Tibial nerve (tissue), 4 donors: Measurements from ENCODE around the gene DCDC2C. TPM values are rescaled to one million over a fixed set of nuclear protein-coding genes. Genes with fewer than 3 reads are reported as not detected.

Experiments
- DNase-seq, 2 donors: peaks; one replicate each; pipeline ENCODE4 v3.0.0-alpha.2; 2019; ENCODE audit warnings: low spot score in 2 of 2
- H3K27ac ChIP-seq, 4 donors: fragments of 200-600 bp; sonication (generic) in 3 of 4; one replicate each; pipeline ENCODE4 v1.5.1; 2017 to 2019; ENCODE audit warnings: mild to moderate bottlenecking in 1 of 4
- H3K27me3 ChIP-seq, 2 donors: fragments of 200-600 bp; sonication (generic) in 1 of 2; one replicate each; pipeline versions ENCODE4 v1.5.1 to v1.6.0; 2017 to 2019
- H3K36me3 ChIP-seq, 3 donors: fragments of 200-600 bp; sonication (generic); one replicate each; pipeline ENCODE4 v1.5.1; 2018 to 2019
- H3K4me1 ChIP-seq, 4 donors: fragments of 200-600 bp; sonication (generic) in 3 of 4; one replicate each; pipeline ENCODE4 v1.5.1; 2017 to 2019
- H3K4me3 ChIP-seq, 4 donors: fragments of 200-600 bp; sonication (generic) in 3 of 4; one replicate each; pipeline ENCODE4 v1.5.1; 2017 to 2019; ENCODE audit warnings: mild to moderate bottlenecking in 1 of 4, moderate library complexity in 1 of 4
- H3K9me3 ChIP-seq, 4 donors: fragments of 200-600 bp; sonication (generic) in 3 of 4; one replicate each; pipeline ENCODE4 v1.5.1; 2017 to 2019
- CTCF ChIP-seq, 5 experiments: fragments of 200-600 bp in 3 of 5; fragments of 450-650 bp in 2 of 5; sonication (generic) in 3 of 5; IDR thresholded peaks; one replicate each; pipeline ENCODE4 v1.5.1; 2016 to 2019; ENCODE audit warnings: antibody characterized with exemption in 5 of 5, mild to moderate bottlenecking in 3 of 5, moderate library complexity in 2 of 5
- EP300 ChIP-seq, 2 donors: sonication (generic); formaldehyde crosslinking; IDR thresholded peaks; one replicate each; pipeline ENCODE4 v1.6.1; 2017; ENCODE audit warnings: antibody characterized with exemption in 2 of 2, mild to moderate bottlenecking in 1 of 2
- POLR2A ChIP-seq, 2 donors: fragments of 450-650 bp; IDR thresholded peaks; one replicate each; pipeline ENCODE4 v1.6.1; 2017; ENCODE audit warnings: antibody characterized with exemption in 2 of 2, mild to moderate bottlenecking in 2 of 2, moderate library complexity in 2 of 2
- WGBS, 2 donors: methylation state at CpG; one replicate each; pipeline ENCODE4 v1.1.5; 2018; 5-methylcytosine and 5-hydroxymethylcytosine counted together
- total RNA-seq, 4 donors: library from RNA; depleted of rRNA; stranded (reverse); fragments of >200 nt; gene quantifications; one replicate each; pipeline ENCODE4 v1.1.0, GENCODE V29; 2016

Gene DCDC2C
- total RNA-seq, 4 donors from 2014 or later: 2.9 to 22.3 (median 5.6) TPM

- TF ChIP-seq CTCF (IDR thresholded peaks at IDR 0.05) (no peak), POLR2A (IDR thresholded peaks at IDR 0.05) (no peak), EP300 (IDR thresholded peaks at IDR 0.05) (no peak)
- no peaks in the 10 kb centered on the region for H3K9me3 ChIP-seq
- H3K4me1 ChIP-seq: peaks cover 0 to 5% (median 0%) of the 10 kb centered on the region in 4 donors
- no peaks in the 10 kb centered on the region for H3K36me3 ChIP-seq
- DNase-seq: no peak
- 48 to 50% methylated on average over 10 of the region's 10 CpGs for WGBS, 2 donors
- H3K4me3 ChIP-seq: no peak overlapping the region
- no peak overlapping the region for H3K27ac ChIP-seq
- no peaks in the 10 kb centered on the region for H3K27me3 ChIP-seq
Measured at GRCh38 chr2:3779496-3780049, 76.2 kb downstream of the DCDC2C start.

DNA sequence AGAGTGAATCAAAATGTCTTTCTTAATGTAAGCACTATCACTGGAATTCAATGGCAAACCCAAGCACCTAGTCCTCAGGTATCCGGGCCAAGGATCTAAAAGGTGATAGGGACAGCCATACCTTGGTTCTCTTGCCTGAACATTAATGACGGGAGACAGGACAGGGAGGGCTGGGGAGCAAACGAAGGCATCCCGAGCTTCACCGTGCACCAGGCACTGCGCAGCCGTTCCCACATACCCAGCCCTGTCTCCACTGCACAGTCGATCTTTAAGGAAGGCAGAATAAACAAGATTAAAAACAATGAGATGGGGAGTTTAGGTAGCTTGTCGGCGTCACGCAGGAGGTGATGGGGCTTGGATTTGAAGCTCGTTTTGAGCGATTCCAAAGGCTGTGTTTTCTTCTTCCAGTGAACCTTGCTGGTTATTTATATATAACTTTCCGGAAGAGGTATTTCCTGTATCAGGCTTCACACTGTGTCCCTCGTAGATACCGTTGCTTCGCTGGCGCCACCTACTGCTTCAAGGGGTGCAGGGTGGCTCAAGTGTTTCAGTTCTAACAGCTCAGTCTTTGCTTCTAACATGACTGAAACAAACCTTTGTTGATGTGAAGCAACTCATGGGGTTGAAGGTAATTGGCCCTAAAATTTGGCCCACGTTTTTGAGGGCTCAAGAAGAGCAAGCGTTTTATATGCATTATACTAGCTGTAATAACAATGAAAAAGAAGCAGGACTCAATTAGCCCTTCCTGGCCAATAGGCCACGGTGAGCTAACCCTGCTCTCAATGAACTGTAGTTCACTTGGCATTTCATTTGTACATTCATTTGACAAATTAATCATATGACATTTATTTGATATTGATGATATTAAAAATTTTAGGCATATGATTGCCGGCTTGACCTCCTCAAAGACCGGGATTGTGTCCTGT, 77.4 kb downstream of the DCDC2C start:
- TF ChIP-seq EP300 (IDR thresholded peaks at IDR 0.05) (no peak), CTCF (IDR thresholded peaks at IDR 0.05) (peak; percentile 30 to 61 (median 47))
- Histone ChIP-seq H3K36me3 (no peaks in the 10 kb centered on the region), H3K4me3 (no peak overlapping the region), H3K27ac (no peak overlapping the region), H3K4me1 (peaks cover 0 to 5% (median 0%) of the 10 kb centered on the region in 4 donors), H3K27me3 (no peaks in the 10 kb centered on the region), H3K9me3 (no peaks in the 10 kb centered on the region)
- peak; percentile 49 to 71 for DNase-seq
- 46% methylated on average over 23 of the region's 23 CpGs for WGBS, 2 donors

GRCh38 chr2:3784731-3785130, 81.4 kb downstream of the DCDC2C start:
- no peak for DNase-seq
- no peak for TF ChIP-seq CTCF (IDR thresholded peaks at IDR 0.05)
- TF ChIP-seq EP300 (IDR thresholded peaks at IDR 0.05): no peak
- no peak for TF ChIP-seq POLR2A (IDR thresholded peaks at IDR 0.05)
- Histone ChIP-seq H3K9me3 (no peaks in the 10 kb centered on the region), H3K27ac (no peak overlapping the region), H3K4me1 (peaks cover 0 to 5% (median 0%) of the 10 kb centered on the region in 4 donors), H3K36me3 (no peaks in the 10 kb centered on the region), H3K27me3 (no peaks in the 10 kb centered on the region), H3K4me3 (no peak overlapping the region)
- WGBS, 2 donors: 83 to 85% methylated on average over 4 of the region's 4 CpGs

GRCh38 chr2:3785220-3785889, 82.0 kb downstream of the DCDC2C start:
- no peak overlapping the region for H3K4me3 ChIP-seq
- 82 to 84% methylated on average over 15 of the region's 15 CpGs for WGBS, 2 donors
- H3K27me3 ChIP-seq: no peaks in the 10 kb centered on the region
- H3K4me1 ChIP-seq: peaks cover 0 to 5% (median 0%) of the 10 kb centered on the region in 4 donors
- TF ChIP-seq POLR2A (IDR thresholded peaks at IDR 0.05) (no peak), CTCF (IDR thresholded peaks at IDR 0.05) (no peak), EP300 (IDR thresholded peaks at IDR 0.05) (no peak)
- no peaks in the 10 kb centered on the region for H3K36me3 ChIP-seq
- H3K27ac ChIP-seq: no peak overlapping the region
- no peak for DNase-seq
- no peaks in the 10 kb centered on the region for H3K9me3 ChIP-seq

DNA sequence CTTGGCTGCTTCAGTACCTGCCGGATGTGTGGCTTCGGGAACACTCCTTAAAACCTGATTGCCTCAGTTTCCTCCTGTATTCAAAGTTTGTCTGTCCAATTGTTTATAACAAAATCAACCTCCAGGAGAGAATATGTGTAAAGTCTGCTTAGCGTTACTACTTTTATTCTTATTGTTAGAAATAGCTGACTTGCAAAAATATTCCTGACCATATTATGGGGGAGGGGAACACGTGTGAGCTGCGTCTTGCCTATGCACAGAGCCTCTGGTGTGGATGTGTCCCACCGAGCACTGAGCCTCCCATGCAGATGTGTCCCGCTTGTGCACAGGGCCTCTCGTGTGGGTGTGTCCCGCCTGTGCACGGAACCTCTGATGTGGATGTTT, 82.5 kb downstream of the DCDC2C start:
- no peak overlapping the region for H3K27ac ChIP-seq
- H3K4me3 ChIP-seq: no peak overlapping the region
- H3K27me3 ChIP-seq: no peaks in the 10 kb centered on the region
- H3K9me3 ChIP-seq: no peaks in the 10 kb centered on the region
- peaks cover 0 to 2% (median 0%) of the 10 kb centered on the region in 4 donors for H3K4me1 ChIP-seq
- 68 to 90% methylated on average over 7 to 9 of the region's 10 CpGs for WGBS, 2 donors
- DNase-seq: no peak
- H3K36me3 ChIP-seq: no peaks in the 10 kb centered on the region
- TF ChIP-seq EP300 (IDR thresholded peaks at IDR 0.05) (no peak), CTCF (IDR thresholded peaks at IDR 0.05) (no peak), POLR2A (IDR thresholded peaks at IDR 0.05) (no peak)
